NCI-H2227 treated with DMSO at 0.1 percent for 48 hours (cell line): Measurements from ENCODE around the gene SYT10.
"Not testable (repeated sequence)": the region's sequence is repeated elsewhere in the genome, so short reads cannot be mapped to it uniquely, and the experiment has no call there.

Experiments used
- DNase-seq: peaks from one replicate; lab custom pipeline; 2025; lab: John Stamatoyannopoulos, UW

Gene SYT10

GRCh38 chr12:33439587-33440011, at the start of gene SYT10:
Gene SYT10 (minus strand): TSS chr12:33439819. CDS start chr12:33439522, 297 bp downstream.
- DNase-seq: no peak

- no peak for DNase-seq
These were observed 48.4 kb upstream of the SYT10 start for GRCh38 chr12:33488036-33488435.

- DNase-seq: no peak
These were observed 46.4 kb upstream of the SYT10 start for GRCh38 chr12:33486058-33486457.

- DNase-seq: no peak
These were observed 44.5 kb upstream of the SYT10 start for GRCh38 chr12:33484161-33484560.

GRCh38 chr12:33480366-33480765, 40.7 kb upstream of the SYT10 start:
- DNase-seq: no peak

- no peak for DNase-seq
These were observed 36.4 kb upstream of the SYT10 start for GRCh38 chr12:33476058-33476457.

GRCh38 chr12:33472299-33472698, 32.7 kb upstream of the SYT10 start:
- no peak for DNase-seq

- no peak for DNase-seq
These were observed 15.5 kb upstream of the SYT10 start for GRCh38 chr12:33455096-33455495.

- no peak for DNase-seq
These were observed 10.9 kb upstream of the SYT10 start for GRCh38 chr12:33450480-33450879.

- DNase-seq: no peak
These were observed 858 bp upstream of the SYT10 start for GRCh38 chr12:33440477-33440876.

- DNase-seq: no peak
These were observed 600 bp downstream of the SYT10 start for GRCh38 chr12:33438851-33439586.

- no peak for DNase-seq
These were observed 1.4 kb downstream of the SYT10 start for GRCh38 chr12:33438025-33438772.

- DNase-seq: no peak
These were observed 2.0 kb downstream of the SYT10 start for GRCh38 chr12:33437598-33437997.

- no peak for DNase-seq
These were observed 6.6 kb downstream of the SYT10 start for GRCh38 chr12:33432992-33433391.

- no peak for DNase-seq
These were observed 8.0 kb downstream of the SYT10 start for GRCh38 chr12:33431648-33432047.

- DNase-seq: no peak
These were observed 10.2 kb downstream of the SYT10 start for GRCh38 chr12:33429468-33429867.

- no peak for DNase-seq
These were observed 12.5 kb downstream of the SYT10 start for GRCh38 chr12:33427071-33427470.

GRCh38 chr12:33423706-33424105, 15.9 kb downstream of the SYT10 start:
- no peak for DNase-seq

GRCh38 chr12:33412410-33412809, 27.2 kb downstream of the SYT10 start:
- not testable (repeated sequence) for DNase-seq

GRCh38 chr12:33383503-33383902, 56.1 kb downstream of the SYT10 start:
- DNase-seq: no peak

- DNase-seq: no peak
These were observed 63.5 kb downstream of the SYT10 start for GRCh38 chr12:33376153-33376552.

- no peak for DNase-seq
These were observed 69.3 kb downstream of the SYT10 start for GRCh38 chr12:33370318-33370717.

GRCh38 chr12:33357181-33357580, 82.4 kb downstream of the SYT10 start:
- no peak for DNase-seq
